ENCODE results near the gene ALDH1A1. TPM values are rescaled to one million over a fixed set of nuclear protein-coding genes. Genes with fewer than 3 reads are reported as not detected.
A peak's percentile ranks its signal among the peaks of the same experiment; 100 is the strongest.
"Not testable (repeated sequence)": the region's sequence is repeated elsewhere in the genome, so short reads cannot be mapped to it uniquely, and the experiment has no call there.

Gene ALDH1A1
- total RNA-seq, 4 donors from 2014 or later = 184 to 561 (median 251) TPM

DNA sequence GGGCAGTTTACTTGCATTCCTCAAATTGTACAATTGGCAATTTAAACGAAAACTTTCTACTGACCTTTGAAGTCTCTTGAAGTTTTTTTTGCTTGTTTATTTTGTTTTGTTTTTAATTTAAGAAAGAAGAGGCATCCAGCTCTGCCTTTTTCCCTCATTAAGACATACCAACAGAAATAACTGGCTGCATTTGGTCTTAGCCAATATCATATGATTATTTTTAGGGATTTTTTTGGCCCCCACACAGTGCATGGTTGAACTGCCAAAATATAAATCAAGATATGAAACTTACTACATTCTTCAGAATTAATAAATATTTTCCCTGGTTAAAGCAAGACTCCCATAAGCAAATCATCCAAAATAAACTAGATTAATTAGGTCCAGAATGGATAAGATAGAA lies 79.4 kb downstream of the ALDH1A1 start:
- H3K27me3 ChIP-seq = no peaks in the 10 kb centered on the region
- H3K27ac ChIP-seq = no peak overlapping the region
- H3K9me3 ChIP-seq = no peaks in the 10 kb centered on the region
- H3K4me1 ChIP-seq = no peaks in the 10 kb centered on the region
- no peak for DNase-seq
- H3K36me3 ChIP-seq = no peaks in the 10 kb centered on the region
- no peak for TF ChIP-seq POLR2A (IDR thresholded peaks at IDR 0.05)
- TF ChIP-seq, protein P1, sequence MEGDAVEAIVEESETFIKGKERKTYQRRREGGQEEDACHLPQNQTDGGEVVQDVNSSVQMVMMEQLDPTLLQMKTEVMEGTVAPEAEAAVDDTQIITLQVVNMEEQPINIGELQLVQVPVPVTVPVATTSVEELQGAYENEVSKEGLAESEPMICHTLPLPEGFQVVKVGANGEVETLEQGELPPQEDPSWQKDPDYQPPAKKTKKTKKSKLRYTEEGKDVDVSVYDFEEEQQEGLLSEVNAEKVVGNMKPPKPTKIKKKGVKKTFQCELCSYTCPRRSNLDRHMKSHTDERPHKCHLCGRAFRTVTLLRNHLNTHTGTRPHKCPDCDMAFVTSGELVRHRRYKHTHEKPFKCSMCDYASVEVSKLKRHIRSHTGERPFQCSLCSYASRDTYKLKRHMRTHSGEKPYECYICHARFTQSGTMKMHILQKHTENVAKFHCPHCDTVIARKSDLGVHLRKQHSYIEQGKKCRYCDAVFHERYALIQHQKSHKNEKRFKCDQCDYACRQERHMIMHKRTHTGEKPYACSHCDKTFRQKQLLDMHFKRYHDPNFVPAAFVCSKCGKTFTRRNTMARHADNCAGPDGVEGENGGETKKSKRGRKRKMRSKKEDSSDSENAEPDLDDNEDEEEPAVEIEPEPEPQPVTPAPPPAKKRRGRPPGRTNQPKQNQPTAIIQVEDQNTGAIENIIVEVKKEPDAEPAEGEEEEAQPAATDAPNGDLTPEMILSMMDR (IDR thresholded peaks at IDR 0.05) = no peak
- no peak overlapping the region for H3K4me3 ChIP-seq

DNA sequence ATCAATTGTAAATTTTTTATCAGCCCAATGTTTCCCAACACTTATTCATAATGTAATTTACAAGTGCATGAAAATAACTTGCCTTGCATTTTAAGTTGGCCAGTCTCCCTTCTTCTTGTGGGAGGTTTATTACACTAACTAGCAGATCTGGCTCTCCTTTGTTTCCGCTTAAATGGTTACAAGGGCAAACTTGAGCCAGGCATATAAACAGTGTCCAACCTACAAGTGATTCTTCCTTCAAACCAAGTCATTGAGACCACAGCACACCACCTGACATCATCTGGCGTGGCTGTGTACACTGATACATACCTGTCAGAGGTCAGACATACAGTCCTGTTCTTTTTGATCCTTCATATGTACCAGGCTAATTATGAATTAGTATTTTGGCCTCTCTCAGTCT lies 80.1 kb downstream of the ALDH1A1 start:
- no peak for DNase-seq
- H3K27ac ChIP-seq = no peak overlapping the region
- H3K4me3 ChIP-seq = no peak overlapping the region
- no peaks in the 10 kb centered on the region for H3K9me3 ChIP-seq
- no peaks in the 10 kb centered on the region for H3K36me3 ChIP-seq
- no peaks in the 10 kb centered on the region for H3K27me3 ChIP-seq
- no peaks in the 10 kb centered on the region for H3K4me1 ChIP-seq
- no peak for TF ChIP-seq POLR2A (IDR thresholded peaks at IDR 0.05)
- TF ChIP-seq, protein P1 (IDR thresholded peaks at IDR 0.05) = no peak

DNA sequence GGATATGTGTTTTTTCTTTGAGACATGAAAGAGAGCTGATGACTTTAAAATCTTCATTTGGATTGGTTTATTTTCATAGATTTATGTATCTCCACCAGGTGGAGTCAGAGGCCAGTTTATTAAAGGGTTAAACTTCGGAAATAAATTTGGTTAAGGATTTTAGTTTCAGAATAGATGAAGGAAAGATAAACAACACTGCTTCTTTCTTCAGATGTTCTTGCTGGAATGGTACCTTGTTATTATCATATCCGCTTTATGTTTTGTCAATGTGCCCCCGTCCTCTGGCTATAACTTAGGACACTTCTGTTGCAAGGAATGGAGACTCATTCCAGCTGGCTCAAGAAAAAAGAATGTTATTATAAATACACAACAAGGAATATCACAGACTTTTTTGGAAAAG lies 81.2 kb downstream of the ALDH1A1 start:
- Histone ChIP-seq H3K4me3 (no peak overlapping the region), H3K36me3 (no peaks in the 10 kb centered on the region), H3K9me3 (no peaks in the 10 kb centered on the region), H3K27me3 (no peaks in the 10 kb centered on the region), H3K27ac (no peak overlapping the region), H3K4me1 (no peaks in the 10 kb centered on the region)
- TF ChIP-seq POLR2A (IDR thresholded peaks at IDR 0.05) = no peak
- TF ChIP-seq, protein P1 (IDR thresholded peaks at IDR 0.05) = peak in 4 of 6 experiments; percentile 21 to 72 (median 68)
- no peak for DNase-seq

DNA sequence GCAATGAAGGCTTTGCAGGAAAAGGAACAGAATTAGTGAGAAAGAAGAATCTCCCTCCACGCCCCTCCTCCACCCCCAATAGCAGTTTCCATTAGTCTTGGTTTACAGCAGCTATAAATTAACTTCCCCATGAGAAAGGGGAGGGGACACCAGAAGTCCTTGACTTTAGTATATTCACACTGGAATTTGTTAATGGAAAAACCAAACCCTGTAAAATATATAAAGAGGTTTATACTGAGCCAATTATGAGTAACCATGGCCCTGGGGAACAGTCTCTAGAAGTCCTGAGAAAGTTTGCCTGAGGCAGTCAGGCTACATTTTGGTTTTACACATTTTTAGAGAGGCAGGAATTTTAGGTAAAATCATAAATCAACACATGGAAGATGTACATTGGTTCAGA lies 88.5 kb downstream of the ALDH1A1 start:
- DNase-seq = no peak
- no peak overlapping the region for H3K27ac ChIP-seq
- no peak overlapping the region for H3K4me3 ChIP-seq
- no peaks in the 10 kb centered on the region for H3K27me3 ChIP-seq
- H3K9me3 ChIP-seq = no peaks in the 10 kb centered on the region
- H3K36me3 ChIP-seq = no peaks in the 10 kb centered on the region
- TF ChIP-seq, protein P1 (IDR thresholded peaks at IDR 0.05) = no peak
- no peak for TF ChIP-seq POLR2A (IDR thresholded peaks at IDR 0.05)
- H3K4me1 ChIP-seq = no peaks in the 10 kb centered on the region

GRCh38 chr9:72863456-72864094 lies 89.3 kb downstream of the ALDH1A1 start:
- H3K4me1 ChIP-seq = no peaks in the 10 kb centered on the region
- H3K9me3 ChIP-seq = no peaks in the 10 kb centered on the region
- DNase-seq = no peak
- H3K27me3 ChIP-seq = no peaks in the 10 kb centered on the region
- TF ChIP-seq, protein P1 (IDR thresholded peaks at IDR 0.05) = no peak
- no peak for TF ChIP-seq POLR2A (IDR thresholded peaks at IDR 0.05)
- H3K4me3 ChIP-seq = no peak overlapping the region
- H3K36me3 ChIP-seq = no peaks in the 10 kb centered on the region
- H3K27ac ChIP-seq = no peak overlapping the region

DNA sequence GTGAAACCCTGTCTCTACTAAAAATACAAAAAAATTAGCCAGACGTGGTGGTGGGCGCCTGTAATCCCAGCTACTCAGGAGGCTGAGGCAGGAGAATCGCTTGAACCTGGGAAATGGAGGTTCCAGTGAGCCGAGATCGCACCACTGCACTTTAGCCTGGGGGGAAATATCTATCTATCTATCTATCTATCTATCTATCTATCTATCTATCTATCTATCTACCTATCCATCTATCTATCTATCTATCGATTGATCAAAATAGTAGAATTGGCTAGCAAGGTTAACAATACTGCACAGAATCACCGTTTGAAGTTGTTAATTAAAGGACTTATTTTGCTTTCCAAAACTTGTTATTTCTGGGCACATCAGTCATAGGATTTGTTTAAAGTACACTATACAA lies 90.1 kb downstream of the ALDH1A1 start:
- H3K4me1 ChIP-seq, H3K27me3 ChIP-seq, H3K9me3 ChIP-seq, H3K4me3 ChIP-seq, H3K36me3 ChIP-seq, DNase-seq, H3K27ac ChIP-seq: not testable (repeated sequence)

Measured in Peyer's patch (tissue), 4 donors.